ENCODE data around the gene GFRA1. TPM values are rescaled to one million over a fixed set of nuclear protein-coding genes. Genes with fewer than 3 reads are reported as not detected.

GFRA1 gene
- total RNA-seq (5.0 and 5.1 TPM in 2 replicates), polyA plus RNA-seq (1.7 and 3.4 TPM in 2 replicates)

DNA sequence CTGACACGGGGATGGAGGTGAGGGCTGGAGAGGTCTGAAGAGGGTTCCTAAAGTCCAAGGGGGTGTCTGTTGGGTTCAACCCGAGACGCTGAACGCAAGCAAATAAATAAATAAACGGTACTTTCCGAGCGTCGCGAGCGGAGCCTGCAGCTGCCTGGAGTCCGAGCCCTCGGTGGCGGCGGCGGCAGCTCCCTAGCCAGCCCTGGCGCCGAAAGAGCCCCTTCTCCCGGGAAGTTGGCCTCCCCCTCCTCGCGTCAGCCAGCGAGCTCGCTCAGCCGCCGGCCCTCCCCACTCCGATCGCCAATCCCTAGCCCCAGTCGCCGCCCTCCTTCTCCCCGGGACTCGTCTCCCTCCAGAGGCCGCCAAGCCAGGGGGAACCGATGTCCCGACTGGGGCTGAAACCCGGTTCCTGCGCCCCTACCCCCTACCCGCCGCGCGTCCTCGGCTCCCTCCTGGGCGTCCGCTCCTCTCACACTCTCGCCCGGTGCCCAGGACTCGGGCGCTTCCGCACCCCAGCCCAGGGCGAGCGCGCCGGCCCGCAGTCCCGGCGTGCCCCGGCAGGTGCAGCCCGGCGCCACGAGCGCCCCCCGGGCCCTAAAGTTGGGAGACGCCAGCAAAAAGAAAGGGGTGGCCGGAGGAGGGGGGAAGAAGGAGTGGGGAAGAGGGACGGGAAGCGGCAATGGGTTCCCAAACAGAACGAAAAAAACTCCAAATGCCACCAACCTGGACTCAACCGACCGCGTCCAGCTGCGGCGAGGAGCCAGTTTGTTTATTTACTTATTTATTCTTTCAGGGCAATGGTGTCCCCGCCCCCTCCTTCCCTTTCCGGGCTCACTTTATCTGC, at the start of gene GFRA1:
TSS of gene GFRA1 (minus strand) at position 767 of the 844 bp plus-strand sequence. CDS start 1,177 bp downstream, outside the sequence.
- TF ChIP-seq, protein P1, sequence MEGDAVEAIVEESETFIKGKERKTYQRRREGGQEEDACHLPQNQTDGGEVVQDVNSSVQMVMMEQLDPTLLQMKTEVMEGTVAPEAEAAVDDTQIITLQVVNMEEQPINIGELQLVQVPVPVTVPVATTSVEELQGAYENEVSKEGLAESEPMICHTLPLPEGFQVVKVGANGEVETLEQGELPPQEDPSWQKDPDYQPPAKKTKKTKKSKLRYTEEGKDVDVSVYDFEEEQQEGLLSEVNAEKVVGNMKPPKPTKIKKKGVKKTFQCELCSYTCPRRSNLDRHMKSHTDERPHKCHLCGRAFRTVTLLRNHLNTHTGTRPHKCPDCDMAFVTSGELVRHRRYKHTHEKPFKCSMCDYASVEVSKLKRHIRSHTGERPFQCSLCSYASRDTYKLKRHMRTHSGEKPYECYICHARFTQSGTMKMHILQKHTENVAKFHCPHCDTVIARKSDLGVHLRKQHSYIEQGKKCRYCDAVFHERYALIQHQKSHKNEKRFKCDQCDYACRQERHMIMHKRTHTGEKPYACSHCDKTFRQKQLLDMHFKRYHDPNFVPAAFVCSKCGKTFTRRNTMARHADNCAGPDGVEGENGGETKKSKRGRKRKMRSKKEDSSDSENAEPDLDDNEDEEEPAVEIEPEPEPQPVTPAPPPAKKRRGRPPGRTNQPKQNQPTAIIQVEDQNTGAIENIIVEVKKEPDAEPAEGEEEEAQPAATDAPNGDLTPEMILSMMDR (IDR thresholded peaks at IDR 0.05; ENCODE audit: low read depth, low read length): no peak
- DNase-seq (ENCODE audit: low read depth in 1 of 2, low spot score in 1 of 2): peak; percentile 12 to 55
- peak within 1 kb of the TSS; percentile 45 for H3K4me3 ChIP-seq
- no peaks in the 10 kb centered on the region for H3K9me3 ChIP-seq (ENCODE audit: low read depth)
- peaks cover 98% of the 10 kb centered on the region for H3K27me3 ChIP-seq
- H3K4me1 ChIP-seq (ENCODE audit: low read depth): no peaks in the 10 kb centered on the region
- H3K27ac ChIP-seq: no peak within 1 kb of the TSS
- no peaks in the 10 kb centered on the region for H3K36me3 ChIP-seq

GRCh38 chr10:116316503-116316902, 43.5 kb upstream of the GFRA1 start:
- TF ChIP-seq, protein P1 (IDR thresholded peaks at IDR 0.05; ENCODE audit: low read depth, low read length): no peak
- DNase-seq (ENCODE audit: low read depth in 1 of 2, low spot score in 1 of 2): no peak

DNA sequence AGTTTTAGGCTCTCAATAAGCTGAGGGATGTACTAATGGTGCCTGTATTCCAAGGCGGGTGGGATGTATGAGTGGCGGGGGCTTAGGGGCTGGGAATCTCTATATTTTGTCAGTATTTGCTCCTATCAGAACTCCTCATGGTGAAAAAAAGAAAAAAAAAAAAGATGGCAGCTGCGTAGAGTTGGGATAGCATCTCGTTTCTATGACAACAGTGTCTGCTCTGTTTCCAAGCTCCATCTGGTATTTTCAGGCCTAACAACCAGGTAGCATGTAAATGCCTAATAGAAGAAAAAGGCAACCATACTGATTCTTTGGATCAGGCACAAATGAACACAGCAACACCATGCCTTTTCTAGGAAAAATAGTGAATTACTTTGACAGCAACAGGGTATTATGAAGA, 39.5 kb upstream of the GFRA1 start:
- Histone ChIP-seq H3K27me3 (no peaks in the 10 kb centered on the region), H3K9me3 (ENCODE audit: low read depth) (no peaks in the 10 kb centered on the region), H3K4me1 (ENCODE audit: low read depth) (no peaks in the 10 kb centered on the region), H3K27ac (no peak overlapping the region), H3K4me3 (no peak overlapping the region), H3K36me3 (no peaks in the 10 kb centered on the region)
- no peak for DNase-seq (ENCODE audit: low read depth in 1 of 2, low spot score in 1 of 2)
- TF ChIP-seq, protein P1 (IDR thresholded peaks at IDR 0.05; ENCODE audit: low read depth, low read length): no peak

More at GRCh38 chr10:116316503-116316902, 43.5 kb upstream of the GFRA1 start:
- no peaks in the 10 kb centered on the region for H3K27me3 ChIP-seq
- H3K9me3 ChIP-seq (ENCODE audit: low read depth): no peaks in the 10 kb centered on the region
- no peak overlapping the region for H3K27ac ChIP-seq
- H3K36me3 ChIP-seq: no peaks in the 10 kb centered on the region
- no peaks in the 10 kb centered on the region for H3K4me1 ChIP-seq (ENCODE audit: low read depth)
- H3K4me3 ChIP-seq: no peak overlapping the region

- Histone ChIP-seq H3K9me3 (ENCODE audit: low read depth) (no peaks in the 10 kb centered on the region), H3K4me3 (no peak overlapping the region)
- TF ChIP-seq, protein P1 (IDR thresholded peaks at IDR 0.05; ENCODE audit: low read depth, low read length): no peak
These were observed 38.9 kb upstream of the GFRA1 start for GRCh38 chr10:116311706-116312490.

DNA sequence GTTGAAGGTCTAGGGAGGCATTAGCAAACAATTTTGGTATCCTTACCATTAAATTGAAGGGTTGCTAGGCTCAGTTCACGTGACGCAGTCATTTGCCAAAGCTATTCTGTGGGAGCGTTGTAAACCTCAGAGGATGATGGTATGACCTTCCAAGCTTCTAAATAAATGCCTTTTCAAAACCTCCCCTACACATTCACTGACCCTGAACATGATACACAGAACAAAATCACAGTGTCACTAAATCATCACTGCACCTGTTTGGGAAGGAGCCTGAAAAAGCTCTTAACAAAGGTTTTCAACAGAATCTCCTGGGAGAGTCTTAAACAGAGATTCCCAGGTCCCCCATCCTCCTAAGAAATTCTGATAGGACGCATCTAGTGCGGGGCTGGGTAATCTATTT, 38.0 kb upstream of the GFRA1 start:
- no peaks in the 10 kb centered on the region for H3K4me1 ChIP-seq (ENCODE audit: low read depth)
- DNase-seq (ENCODE audit: low read depth in 1 of 2, low spot score in 1 of 2): no peak
- TF ChIP-seq, protein P1 (IDR thresholded peaks at IDR 0.05; ENCODE audit: low read depth, low read length): no peak
- H3K4me3 ChIP-seq: no peak overlapping the region
- no peaks in the 10 kb centered on the region for H3K27me3 ChIP-seq
- H3K36me3 ChIP-seq: no peaks in the 10 kb centered on the region
- no peak overlapping the region for H3K27ac ChIP-seq
- no peaks in the 10 kb centered on the region for H3K9me3 ChIP-seq (ENCODE audit: low read depth)

More at GRCh38 chr10:116311706-116312490, 38.9 kb upstream of the GFRA1 start:
- Histone ChIP-seq H3K4me1 (ENCODE audit: low read depth) (no peaks in the 10 kb centered on the region), H3K36me3 (no peaks in the 10 kb centered on the region), H3K27ac (no peak overlapping the region), H3K27me3 (no peaks in the 10 kb centered on the region)
- no peak for DNase-seq (ENCODE audit: low read depth in 1 of 2, low spot score in 1 of 2)

All from cardiac muscle cell (in vitro differentiated cells and primary cell).